Jurkat, Clone E6-1 (cell line): ENCODE results near the gene REP15. TPM values are rescaled to one million over a fixed set of nuclear protein-coding genes. Genes with fewer than 3 reads are reported as not detected.
A peak's percentile ranks its signal among the peaks of the same experiment; 100 is the strongest.
"Not testable (repeated sequence)": the region's sequence is repeated elsewhere in the genome, so short reads cannot be mapped to it uniquely, and the experiment has no call there.

Experiments used
- DNase-seq: peaks from one replicate; pipeline ENCODE4 v3.0.0-alpha.2; 2011; ENCODE audit warnings: low read depth, low spot score
- H3K4me3 ChIP-seq: 2 replicates; pipeline ENCODE4 v1.5.1; 2011; ENCODE audit warnings: mild to moderate bottlenecking, low read length, control low read depth, moderate library complexity
- polyA plus RNA-seq: library from polyadenylated mRNA; unstranded; fragments of >200 nt; gene quantifications from one replicate; pipeline ENCODE4 v1.2.1, GENCODE V29; 2012; ENCODE audit warnings: missing spikeins; ENCODE audit not compliant: insufficient read length, insufficient read depth

The REP15 gene, protein sequence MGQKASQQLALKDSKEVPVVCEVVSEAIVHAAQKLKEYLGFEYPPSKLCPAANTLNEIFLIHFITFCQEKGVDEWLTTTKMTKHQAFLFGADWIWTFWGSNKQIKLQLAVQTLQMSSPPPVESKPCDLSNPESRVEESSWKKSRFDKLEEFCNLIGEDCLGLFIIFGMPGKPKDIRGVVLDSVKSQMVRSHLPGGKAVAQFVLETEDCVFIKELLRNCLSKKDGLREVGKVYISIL
- polyA plus RNA-seq = not detected

DNA sequence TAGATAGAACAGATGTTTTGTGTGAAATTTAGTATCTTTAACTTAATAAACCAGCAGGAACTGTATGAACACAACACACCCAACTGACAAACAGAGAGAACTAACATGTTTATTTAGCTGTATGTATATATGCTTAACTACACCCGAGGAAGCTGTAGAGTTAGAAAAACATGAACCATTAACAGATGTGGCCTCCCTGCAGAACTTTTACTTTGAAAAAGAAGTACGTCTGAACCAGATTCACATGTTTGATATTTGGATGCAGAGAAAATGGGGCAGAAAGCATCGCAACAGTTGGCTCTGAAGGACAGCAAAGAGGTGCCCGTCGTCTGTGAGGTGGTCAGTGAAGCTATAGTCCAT, at the start of gene REP15:
Gene REP15, plus strand, starts transcription at position 155 of the 360 bp plus-strand sequence. Its CDS starts 116 bp downstream, at position 271.
- DNase-seq = no peak
- H3K4me3 ChIP-seq = no peak within 1 kb of the TSS

DNA sequence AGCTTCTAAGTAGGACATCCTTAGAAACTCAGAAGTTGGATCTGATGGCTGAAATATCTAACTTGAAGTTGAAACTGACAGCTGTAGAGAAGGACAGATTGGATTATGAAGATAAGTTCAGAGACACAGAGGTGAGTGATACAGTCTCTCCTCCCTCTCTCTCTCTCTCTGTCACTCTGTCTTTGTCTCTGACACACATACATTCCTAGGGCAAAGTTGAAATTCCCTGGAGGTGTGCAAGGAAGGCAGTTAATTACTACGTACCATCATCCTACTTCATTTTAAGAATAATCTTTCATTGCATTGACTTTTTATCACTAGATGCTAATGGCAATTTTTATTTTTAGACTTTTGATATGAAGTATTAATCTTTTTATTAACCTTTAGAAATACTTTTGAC, 46.2 kb upstream of the REP15 start:
- DNase-seq = no peak
- no peak overlapping the region for H3K4me3 ChIP-seq

DNA sequence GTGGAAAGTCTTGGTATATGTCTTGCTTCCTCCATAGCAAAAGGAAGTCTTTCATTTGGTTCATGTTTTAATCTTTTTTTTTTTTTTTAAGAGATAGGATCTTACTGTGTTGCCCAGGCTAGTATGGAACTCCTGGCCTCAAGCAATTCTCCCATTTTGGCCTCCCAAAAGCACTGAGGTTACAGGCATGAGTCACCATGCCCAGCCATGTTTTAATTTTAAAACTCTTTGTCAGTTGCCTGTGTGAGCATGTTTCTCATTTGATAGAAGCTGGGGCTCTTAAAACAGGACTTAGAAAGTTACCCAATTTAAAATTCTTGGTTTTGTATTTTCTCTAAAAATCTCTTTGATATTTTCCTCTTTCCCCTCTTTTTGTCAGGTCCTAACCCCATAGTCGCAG, 45.0 kb upstream of the REP15 start:
- no peak for DNase-seq
- H3K4me3 ChIP-seq = no peak overlapping the region

- DNase-seq = peak; percentile 34
- no peak overlapping the region for H3K4me3 ChIP-seq
Observed at GRCh38 chr12:27652174-27652763, 44.0 kb upstream of the REP15 start.

DNA sequence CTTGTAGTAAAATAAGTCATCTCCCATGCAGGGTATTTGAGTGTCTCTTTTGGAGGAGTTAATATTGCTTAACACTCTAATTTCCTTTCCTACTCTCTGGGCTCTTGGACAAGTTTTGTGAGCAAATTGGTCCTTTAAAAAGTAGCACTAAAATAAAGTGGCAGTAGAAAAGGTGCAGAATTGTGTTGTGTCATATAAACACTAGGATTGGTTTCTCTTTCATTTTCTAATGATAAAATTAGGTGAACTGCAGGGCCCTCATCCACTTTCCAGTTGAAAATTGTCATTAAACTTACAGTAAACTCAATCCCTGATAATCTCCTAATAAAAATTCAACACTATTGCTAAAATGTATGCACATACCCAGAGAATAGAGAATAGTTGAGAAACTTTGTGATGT, 42.6 kb upstream of the REP15 start:
- DNase-seq = no peak
- no peak overlapping the region for H3K4me3 ChIP-seq

DNA sequence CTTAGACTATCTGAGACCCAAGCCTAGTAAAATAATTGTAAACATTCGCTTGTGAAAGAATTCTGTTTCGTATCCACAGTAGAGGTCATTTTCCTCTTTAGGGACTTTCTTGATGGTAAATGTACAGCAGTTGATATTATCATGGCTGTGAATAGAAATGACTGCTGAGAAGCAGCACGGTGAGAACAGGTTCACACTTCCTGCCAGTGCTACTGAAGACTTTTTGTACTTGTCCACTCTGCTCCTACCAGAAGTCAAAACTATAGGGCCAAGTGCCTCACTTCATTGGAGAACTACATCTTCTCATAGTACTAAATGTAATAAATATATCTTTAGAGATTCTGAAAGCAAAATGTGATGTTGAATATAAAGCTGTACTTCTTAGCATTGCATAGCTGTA, 40.8 kb upstream of the REP15 start:
- H3K4me3 ChIP-seq = not testable (repeated sequence)

DNA sequence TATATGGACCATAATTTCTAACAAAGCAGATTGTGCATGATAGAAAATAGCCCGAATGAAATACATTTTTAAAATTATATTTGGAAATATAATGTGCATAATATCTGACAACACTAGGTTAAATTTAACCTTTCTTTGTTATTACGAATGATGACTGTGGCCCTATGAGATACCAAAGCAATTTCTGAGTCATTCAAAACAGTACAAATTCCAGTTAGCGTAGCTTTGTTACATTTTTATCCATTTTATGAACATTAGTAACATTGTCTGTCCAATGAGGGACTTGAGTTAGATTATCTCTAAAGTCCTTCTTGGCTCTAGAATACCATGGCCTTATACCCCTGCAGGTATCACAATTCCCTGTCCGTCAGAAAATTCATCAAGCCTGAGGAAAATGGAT, 39.0 kb upstream of the REP15 start:
- H3K4me3 ChIP-seq = no peak overlapping the region
- no peak for DNase-seq

More for the DNA sequence above, 40.8 kb upstream of the REP15 start:
- DNase-seq = not testable (repeated sequence)

- no peak for DNase-seq
- H3K4me3 ChIP-seq = no peak overlapping the region
Observed at GRCh38 chr12:27665704-27666103, 30.5 kb upstream of the REP15 start.

- no peak for DNase-seq
Observed at GRCh38 chr12:27666510-27666909, 29.7 kb upstream of the REP15 start.

GRCh38 chr12:27667540-27667939, 28.7 kb upstream of the REP15 start:
- DNase-seq = no peak
- H3K4me3 ChIP-seq = no peak overlapping the region

More at GRCh38 chr12:27666510-27666909, 29.7 kb upstream of the REP15 start:
- H3K4me3 ChIP-seq = no peak overlapping the region

DNA sequence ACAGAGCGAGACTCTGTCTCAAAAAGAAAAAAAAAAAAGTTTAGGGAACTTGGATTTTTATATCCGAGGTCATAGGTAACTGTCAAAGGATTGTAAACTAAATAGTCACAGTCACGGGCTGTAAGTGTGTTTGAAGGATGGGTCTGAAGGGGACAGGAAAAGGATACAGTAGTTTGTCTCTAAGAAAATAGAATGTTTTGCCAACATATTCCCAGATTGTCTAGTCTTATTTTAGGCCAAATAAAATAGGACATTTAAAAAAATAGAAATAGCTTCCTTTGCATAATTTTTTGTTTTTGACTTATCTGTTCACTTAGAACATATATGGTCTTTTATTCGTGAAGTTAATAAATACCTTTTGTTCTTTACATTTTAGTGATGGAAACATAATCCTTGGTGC, 24.2 kb upstream of the REP15 start:
- no peak for DNase-seq
- H3K4me3 ChIP-seq = no peak overlapping the region

GRCh38 chr12:27672643-27673042, 23.6 kb upstream of the REP15 start:
- H3K4me3 ChIP-seq = no peak overlapping the region
- no peak for DNase-seq

GRCh38 chr12:27673101-27673718, 23.0 kb upstream of the REP15 start:
- DNase-seq = no peak
- H3K4me3 ChIP-seq = no peak overlapping the region

- H3K4me3 ChIP-seq = no peak overlapping the region
- no peak for DNase-seq
Observed at GRCh38 chr12:27674989-27675388, 21.3 kb upstream of the REP15 start.

DNA sequence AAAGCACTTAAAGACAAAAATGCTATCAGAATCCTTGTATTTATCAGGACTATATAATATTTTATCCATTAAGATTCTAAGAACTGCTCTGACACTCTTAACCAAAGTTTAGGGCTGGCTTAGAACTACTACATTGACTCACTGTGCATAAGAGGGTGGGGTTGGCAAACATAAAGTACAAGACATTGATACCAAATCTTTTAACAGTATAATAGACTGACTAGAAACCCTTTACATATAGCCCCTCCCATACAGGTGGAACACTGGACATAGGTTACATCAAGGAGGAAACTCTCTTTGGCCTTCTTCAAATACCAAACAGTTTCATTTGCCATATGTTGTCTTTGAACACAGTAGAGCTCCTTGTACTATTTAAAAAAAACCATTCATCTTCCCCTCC, 15.6 kb upstream of the REP15 start:
- no peak for DNase-seq
- no peak overlapping the region for H3K4me3 ChIP-seq

DNA sequence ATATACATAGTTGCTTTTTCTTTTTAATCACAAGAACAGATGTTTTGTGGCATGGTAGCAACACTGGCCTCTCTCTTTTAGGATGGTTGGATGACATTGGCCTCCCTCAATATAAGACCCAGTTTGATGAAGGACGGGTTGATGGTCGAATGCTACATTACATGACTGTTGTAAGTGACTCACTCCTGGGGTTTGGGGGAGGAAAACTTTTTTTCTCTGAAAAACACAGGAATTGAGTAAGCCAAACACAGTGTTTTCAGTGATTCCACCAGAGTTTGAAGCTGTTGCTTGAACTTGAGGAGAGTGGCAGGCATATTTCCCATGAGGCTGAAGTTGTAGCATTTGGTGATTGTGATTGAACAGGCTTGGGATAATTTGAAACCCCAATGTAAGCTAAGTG, 13.7 kb upstream of the REP15 start:
- H3K4me3 ChIP-seq = no peak overlapping the region
- no peak for DNase-seq

DNA sequence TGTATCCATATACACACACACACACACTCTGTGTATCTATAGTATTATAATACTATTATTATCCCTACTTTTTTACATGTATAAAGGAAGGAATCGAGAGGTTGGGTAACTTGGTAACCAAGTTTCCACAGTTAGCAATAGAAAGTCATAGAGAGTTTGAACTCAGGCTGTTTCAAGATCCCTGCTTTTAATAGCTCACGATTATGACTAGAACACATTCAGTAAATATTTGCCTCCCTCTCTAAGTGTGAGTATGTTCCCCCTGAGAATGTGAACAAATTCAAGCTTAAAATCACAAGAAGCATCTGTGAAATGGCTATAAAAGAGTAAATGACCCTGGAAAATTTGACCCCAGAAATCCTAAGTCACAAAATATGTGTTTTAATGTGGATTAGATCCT, 11.0 kb upstream of the REP15 start:
- no peak overlapping the region for H3K4me3 ChIP-seq
- DNase-seq = no peak

DNA sequence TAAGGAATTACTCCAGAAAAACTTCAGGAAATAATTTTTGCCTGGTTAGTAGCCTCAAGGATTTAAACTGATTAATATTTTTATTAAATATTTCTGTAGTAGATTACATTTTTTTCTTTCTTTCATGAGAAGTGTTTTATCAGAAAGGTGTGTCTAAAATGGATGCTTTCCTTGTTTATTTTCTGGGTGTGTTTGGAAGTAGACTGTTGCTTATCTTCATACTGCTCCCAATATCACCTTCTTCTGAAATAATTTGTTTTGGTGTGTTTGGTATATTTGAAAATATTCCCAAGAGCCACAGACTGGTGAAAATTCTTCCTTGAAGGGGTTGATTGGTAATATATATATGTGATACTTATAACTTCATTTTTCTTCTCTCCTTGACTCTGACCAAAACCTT, 10.1 kb upstream of the REP15 start:
- DNase-seq = no peak
- H3K4me3 ChIP-seq = no peak overlapping the region

GRCh38 chr12:27688671-27689070, 7.6 kb upstream of the REP15 start:
- no peak for DNase-seq
- H3K4me3 ChIP-seq = no peak overlapping the region

DNA sequence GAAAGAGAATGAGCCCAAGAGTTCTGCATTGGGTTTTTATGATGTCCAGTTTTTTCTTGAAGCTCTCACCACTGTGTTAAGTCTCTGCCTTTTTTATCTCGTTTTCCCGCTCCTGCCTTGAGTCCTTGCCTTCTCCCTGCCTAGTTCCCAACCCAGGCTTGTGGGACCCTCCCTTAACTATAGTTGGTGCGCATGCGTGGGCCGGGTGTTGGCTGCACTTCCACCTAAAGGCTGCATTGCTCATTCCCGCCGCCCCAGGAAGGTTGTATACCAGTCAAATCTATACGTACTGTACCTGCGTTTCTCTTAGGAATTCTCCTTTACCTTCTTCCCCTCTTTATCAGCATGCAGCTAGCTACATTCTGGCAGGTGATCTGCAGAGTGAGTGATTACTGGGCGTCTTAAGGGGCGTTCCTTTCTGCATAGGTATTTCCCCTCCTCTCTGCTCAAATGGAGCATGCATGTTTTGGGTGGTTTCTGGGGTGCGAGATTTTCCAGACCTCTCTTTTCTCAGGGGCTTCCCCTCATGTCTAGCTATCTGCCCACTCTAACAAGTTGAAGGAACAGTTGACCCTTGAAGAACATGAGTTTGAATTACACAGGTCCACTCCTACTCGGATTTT, 6.6 kb upstream of the REP15 start:
- no peak overlapping the region for H3K4me3 ChIP-seq
- no peak for DNase-seq
